ENCODE measurements around the gene ITPRID2. TPM values are rescaled to one million over a fixed set of nuclear protein-coding genes. Genes with fewer than 3 reads are reported as not detected.

Gene ITPRID2
- total RNA-seq, 6 donors from 2014 or later, result 125 to 770 (median 214) TPM

GRCh38 chr2:181848261-181848886 lies 43.2 kb upstream of the ITPRID2 start:
- no peaks in the 10 kb centered on the region for H3K27me3 ChIP-seq
- WGBS, 2 donors, result 73 to 76% methylated on average over 3 of the region's 3 CpGs

GRCh38 chr2:181849601-181850000 lies 41.9 kb upstream of the ITPRID2 start:
- TF ChIP-seq POLR2A (IDR thresholded peaks at IDR 0.05) (no peak), EP300 (IDR thresholded peaks at IDR 0.05) (no peak), POLR2AphosphoS5 (IDR thresholded peaks at IDR 0.05) (no peak)
- TF ChIP-seq, protein P1, sequence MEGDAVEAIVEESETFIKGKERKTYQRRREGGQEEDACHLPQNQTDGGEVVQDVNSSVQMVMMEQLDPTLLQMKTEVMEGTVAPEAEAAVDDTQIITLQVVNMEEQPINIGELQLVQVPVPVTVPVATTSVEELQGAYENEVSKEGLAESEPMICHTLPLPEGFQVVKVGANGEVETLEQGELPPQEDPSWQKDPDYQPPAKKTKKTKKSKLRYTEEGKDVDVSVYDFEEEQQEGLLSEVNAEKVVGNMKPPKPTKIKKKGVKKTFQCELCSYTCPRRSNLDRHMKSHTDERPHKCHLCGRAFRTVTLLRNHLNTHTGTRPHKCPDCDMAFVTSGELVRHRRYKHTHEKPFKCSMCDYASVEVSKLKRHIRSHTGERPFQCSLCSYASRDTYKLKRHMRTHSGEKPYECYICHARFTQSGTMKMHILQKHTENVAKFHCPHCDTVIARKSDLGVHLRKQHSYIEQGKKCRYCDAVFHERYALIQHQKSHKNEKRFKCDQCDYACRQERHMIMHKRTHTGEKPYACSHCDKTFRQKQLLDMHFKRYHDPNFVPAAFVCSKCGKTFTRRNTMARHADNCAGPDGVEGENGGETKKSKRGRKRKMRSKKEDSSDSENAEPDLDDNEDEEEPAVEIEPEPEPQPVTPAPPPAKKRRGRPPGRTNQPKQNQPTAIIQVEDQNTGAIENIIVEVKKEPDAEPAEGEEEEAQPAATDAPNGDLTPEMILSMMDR (IDR thresholded peaks at IDR 0.05), result no peak
- H3K27ac ChIP-seq, result no peak overlapping the region
- no peaks in the 10 kb centered on the region for H3K9me3 ChIP-seq
- 95 to 100% methylated on average over 1 of the region's 1 CpG for WGBS, 2 donors
- H3K36me3 ChIP-seq, result no peaks in the 10 kb centered on the region
- H3K4me1 ChIP-seq, result no peaks in the 10 kb centered on the region
- ATAC-seq (ENCODE audit: low FRiP score in 2 of 2) (no peak), DNase-seq (no peak)
- H3K4me3 ChIP-seq, result no peak overlapping the region
- H3K27me3 ChIP-seq, result no peaks in the 10 kb centered on the region

More at GRCh38 chr2:181848261-181848886, 43.2 kb upstream of the ITPRID2 start:
- H3K9me3 ChIP-seq, result no peaks in the 10 kb centered on the region
- DNase-seq (no peak), ATAC-seq (ENCODE audit: low FRiP score in 2 of 2) (no peak)
- H3K36me3 ChIP-seq, result no peaks in the 10 kb centered on the region
- TF ChIP-seq, protein P1 (IDR thresholded peaks at IDR 0.05), result no peak
- no peak for TF ChIP-seq EP300 (IDR thresholded peaks at IDR 0.05)
- no peak for TF ChIP-seq POLR2A (IDR thresholded peaks at IDR 0.05)
- TF ChIP-seq POLR2AphosphoS5 (IDR thresholded peaks at IDR 0.05), result no peak
- no peaks in the 10 kb centered on the region for H3K4me1 ChIP-seq
- no peak overlapping the region for H3K4me3 ChIP-seq
- H3K27ac ChIP-seq, result no peak overlapping the region

- no peak for DNase-seq
- TF ChIP-seq POLR2A (IDR thresholded peaks at IDR 0.05) (no peak), EP300 (IDR thresholded peaks at IDR 0.05) (no peak)
- Histone ChIP-seq H3K4me3 (no peak overlapping the region), H3K9me3 (no peaks in the 10 kb centered on the region), H3K27ac (no peak overlapping the region), H3K4me1 (no peaks in the 10 kb centered on the region), H3K36me3 (no peaks in the 10 kb centered on the region), H3K27me3 (no peaks in the 10 kb centered on the region)
- peak in 1 of 2 donors; percentile 14 for ATAC-seq (ENCODE audit: low FRiP score in 2 of 2)
These were observed 40.5 kb upstream of the ITPRID2 start for GRCh38 chr2:181850936-181851560.

DNA sequence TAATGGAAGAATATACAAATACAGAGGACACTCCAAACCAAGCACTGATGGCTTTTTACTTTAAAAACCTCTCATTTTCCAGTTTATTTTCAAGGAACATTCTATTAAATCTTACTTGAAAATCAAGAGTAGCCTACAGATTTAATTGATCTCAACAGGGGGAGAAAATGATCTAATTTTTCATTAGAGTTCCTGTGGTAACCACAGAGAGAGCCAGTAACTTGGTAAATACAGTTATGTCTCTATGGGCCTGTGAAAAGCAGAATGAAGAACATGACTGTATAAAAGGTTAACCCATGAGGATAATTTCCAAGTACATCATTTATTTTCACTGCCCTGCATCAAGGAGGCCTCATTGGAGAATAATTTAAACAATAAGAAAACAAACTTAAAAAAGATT lies 39.8 kb upstream of the ITPRID2 start:
- no peaks in the 10 kb centered on the region for H3K4me1 ChIP-seq
- ATAC-seq (ENCODE audit: low FRiP score in 2 of 2) (no peak), DNase-seq (no peak)
- H3K27me3 ChIP-seq, result no peaks in the 10 kb centered on the region
- H3K36me3 ChIP-seq, result no peaks in the 10 kb centered on the region
- H3K4me3 ChIP-seq, result no peak overlapping the region
- H3K27ac ChIP-seq, result no peak overlapping the region
- TF ChIP-seq, protein P1 (IDR thresholded peaks at IDR 0.05), result no peak
- no peak for TF ChIP-seq EP300 (IDR thresholded peaks at IDR 0.05)
- no peak for TF ChIP-seq POLR2A (IDR thresholded peaks at IDR 0.05)
- no peak for TF ChIP-seq POLR2AphosphoS5 (IDR thresholded peaks at IDR 0.05)
- H3K9me3 ChIP-seq, result no peaks in the 10 kb centered on the region

- Histone ChIP-seq H3K27me3 (no peaks in the 10 kb centered on the region), H3K4me1 (no peaks in the 10 kb centered on the region), H3K27ac (no peak overlapping the region), H3K4me3 (no peak overlapping the region), H3K9me3 (no peaks in the 10 kb centered on the region), H3K36me3 (no peaks in the 10 kb centered on the region)
- DNase-seq, result no peak
- TF ChIP-seq POLR2A (IDR thresholded peaks at IDR 0.05) (no peak), POLR2AphosphoS5 (IDR thresholded peaks at IDR 0.05) (no peak), EP300 (IDR thresholded peaks at IDR 0.05) (no peak)
- TF ChIP-seq, protein P1 (IDR thresholded peaks at IDR 0.05), result no peak
- ATAC-seq (ENCODE audit: low FRiP score in 2 of 2), result no peak
These were observed 37.8 kb upstream of the ITPRID2 start for GRCh38 chr2:181853696-181854095.
